ENCODE results near the gene SLC9A3.

DNA sequence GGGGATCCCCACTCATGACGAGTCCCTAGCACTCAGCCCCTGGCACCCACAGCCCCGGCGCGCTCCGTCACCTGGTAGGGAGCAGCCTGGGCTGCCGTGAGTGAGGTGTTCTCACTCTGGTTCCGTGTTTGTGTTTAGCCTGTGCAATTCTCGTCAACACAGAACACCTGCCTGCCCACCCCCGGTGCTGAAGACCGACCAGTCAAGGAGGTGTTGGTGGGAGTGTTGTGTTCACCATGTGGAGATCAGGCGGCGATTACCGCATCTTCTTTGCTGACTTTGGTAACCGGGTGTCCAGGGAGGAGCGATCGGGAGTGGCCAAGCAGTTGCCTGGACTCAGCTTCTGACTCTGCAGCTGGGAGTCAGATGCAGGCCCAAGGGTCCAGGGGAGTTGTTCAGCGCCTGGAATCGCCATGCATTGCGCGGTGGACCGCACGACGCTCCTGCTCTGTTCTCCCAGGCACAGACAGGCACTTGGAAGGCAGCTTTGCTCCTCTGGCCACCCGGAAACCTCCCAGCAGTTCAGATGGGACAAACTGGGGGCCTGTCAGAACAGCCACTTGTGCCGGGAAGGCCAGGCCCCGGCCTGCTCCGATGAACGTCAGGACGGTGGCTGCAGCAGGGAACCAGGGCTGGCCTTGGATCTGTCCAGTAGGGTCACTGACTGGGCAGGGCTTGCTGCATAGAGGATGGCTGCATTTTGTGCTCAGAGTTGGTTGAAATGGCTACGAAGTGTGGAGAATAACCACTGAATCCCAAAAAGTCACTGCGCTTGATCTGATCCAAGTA, 53.1 kb downstream of the SLC9A3 start:
- no peak for TF ChIP-seq ZNF274 (IDR thresholded peaks at IDR 0.05; ENCODE audit: low read depth, low read length)
- TF ChIP-seq POLR2A (IDR thresholded peaks at IDR 0.05; ENCODE audit: borderline replicate concordance, extremely low read depth, insufficient read depth, insufficient read length) = no peak
